Activated T-cell treated with anti-CD3 and anti-CD28 coated beads for 48 hours (primary cell): ENCODE results near the gene EXOC6B.

Experiments used
- DNase-seq: peaks from one replicate; pipeline ENCODE4 v3.0.0-alpha.2; 2020; ENCODE audit warnings: low read depth

Gene EXOC6B

GRCh38 chr2:72159211-72159993, 666.4 kb downstream of the EXOC6B start:
- DNase-seq: no peak

- DNase-seq: no peak
Observed at GRCh38 chr2:72157871-72158771, 667.7 kb downstream of the EXOC6B start.

GRCh38 chr2:72156872-72157271, 669.0 kb downstream of the EXOC6B start:
- no peak for DNase-seq

DNA sequence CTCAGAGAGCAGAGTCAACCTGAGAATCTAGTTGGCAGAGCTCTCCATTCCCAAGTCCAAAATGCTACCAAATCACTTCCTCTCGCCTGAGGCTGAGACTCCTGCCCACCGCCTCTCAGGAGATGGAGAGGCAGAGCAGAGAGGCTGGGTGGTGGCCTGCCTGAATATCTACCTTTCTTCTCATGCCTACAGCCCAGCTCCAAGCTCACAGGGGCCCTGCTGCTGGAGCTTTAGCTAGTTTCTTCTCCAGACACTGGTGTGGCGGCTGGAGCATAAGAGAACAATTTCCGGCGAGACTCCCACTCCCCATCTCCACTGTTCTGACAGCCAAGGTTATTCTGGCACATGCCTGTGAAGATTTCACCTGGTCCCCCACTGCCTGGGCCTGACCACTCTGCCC, 670.1 kb downstream of the EXOC6B start:
- no peak for DNase-seq

- DNase-seq: no peak
Observed at GRCh38 chr2:72155151-72155550, 670.7 kb downstream of the EXOC6B start.

GRCh38 chr2:72154386-72154975, 671.4 kb downstream of the EXOC6B start:
- no peak for DNase-seq

- DNase-seq: no peak
Observed at GRCh38 chr2:72153924-72154323, 671.9 kb downstream of the EXOC6B start.

DNA sequence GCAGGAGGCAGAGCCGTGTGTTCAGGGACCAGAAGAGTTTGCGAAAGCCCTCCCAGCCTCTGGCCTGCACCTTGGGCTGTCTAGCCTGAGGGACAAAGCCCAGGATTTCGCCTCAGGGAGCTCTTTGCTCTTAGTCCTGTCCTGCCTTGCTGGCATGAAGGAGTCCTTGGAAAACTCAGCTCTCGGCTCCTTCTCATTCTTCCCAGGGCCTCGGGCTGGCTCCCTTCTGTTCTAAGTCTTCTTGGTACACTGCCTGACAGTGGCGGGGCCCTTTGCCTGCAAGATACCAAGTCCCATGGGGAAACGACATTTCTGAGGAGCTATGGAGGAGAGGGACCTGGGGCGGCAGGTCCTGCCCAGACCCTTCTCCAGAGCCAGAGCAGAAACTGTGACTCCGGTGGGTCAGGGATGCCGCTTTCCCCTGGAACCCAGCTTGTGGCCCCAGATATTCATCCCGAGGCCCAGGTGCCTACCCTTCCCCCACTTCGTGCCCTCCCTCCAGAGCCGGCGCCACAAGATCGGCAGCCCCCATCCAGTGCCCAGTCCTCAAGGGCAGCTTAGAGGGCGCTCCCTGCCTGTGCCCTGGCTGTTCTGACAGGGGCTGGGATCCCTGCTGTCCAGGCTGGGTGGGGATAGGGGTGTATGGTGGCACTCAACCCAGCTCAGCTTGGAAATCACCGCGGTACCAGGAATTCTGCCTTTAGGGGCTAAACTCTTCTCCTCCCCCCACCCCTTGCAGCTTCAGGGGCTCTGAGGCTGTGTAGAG, 672.6 kb downstream of the EXOC6B start:
- DNase-seq: no peak

- DNase-seq: no peak
Observed at GRCh38 chr2:72150861-72151356, 674.9 kb downstream of the EXOC6B start.

- peak; percentile 62 for DNase-seq
Observed at GRCh38 chr2:72150157-72150860, 675.5 kb downstream of the EXOC6B start.

GRCh38 chr2:72149556-72150156, 676.2 kb downstream of the EXOC6B start:
- no peak for DNase-seq

- DNase-seq: no peak
Observed at GRCh38 chr2:72148837-72149555, 676.8 kb downstream of the EXOC6B start.

- DNase-seq: no peak
Observed at GRCh38 chr2:72148003-72148836, 677.6 kb downstream of the EXOC6B start.

DNA sequence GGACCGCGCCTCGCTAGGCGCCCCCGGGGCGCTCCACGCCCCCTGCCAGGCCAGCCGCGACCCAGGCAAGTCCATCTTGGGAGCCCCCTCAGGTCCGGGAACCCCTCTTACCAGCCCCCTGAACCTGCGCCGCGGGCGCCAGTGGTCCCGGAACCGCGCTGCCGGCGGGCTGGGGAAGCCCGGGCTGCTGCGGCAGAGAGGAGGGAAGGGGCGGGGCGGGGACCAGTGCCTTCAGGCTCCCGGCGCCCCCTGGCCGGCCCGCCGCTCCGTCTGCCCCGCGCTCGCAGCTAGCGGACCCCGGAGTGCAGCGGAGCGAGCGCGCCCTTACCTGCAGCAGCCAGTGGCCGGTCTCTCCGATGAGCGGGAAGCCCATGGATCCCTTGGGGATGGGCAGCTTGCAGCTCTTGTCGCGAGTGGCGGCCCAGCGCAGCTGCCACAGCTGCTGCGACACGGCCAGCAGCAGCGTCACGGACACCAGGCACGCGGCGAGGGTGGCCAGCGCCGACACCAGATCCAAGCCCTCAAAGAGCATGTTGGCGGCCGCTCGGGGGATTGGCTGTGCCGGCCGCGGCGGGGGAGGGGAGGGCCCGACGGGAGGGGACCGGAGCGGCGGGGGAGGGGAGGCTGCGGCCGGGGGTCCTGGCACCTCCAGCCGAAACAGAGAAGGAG, 678.4 kb downstream of the EXOC6B start, which contains the start of gene CYP26B1:
Gene CYP26B1, minus strand, starts transcription at position 560 of the 669 bp plus-strand sequence. Its CDS starts 28 bp downstream, at position 532.
- DNase-seq: no peak

DNA sequence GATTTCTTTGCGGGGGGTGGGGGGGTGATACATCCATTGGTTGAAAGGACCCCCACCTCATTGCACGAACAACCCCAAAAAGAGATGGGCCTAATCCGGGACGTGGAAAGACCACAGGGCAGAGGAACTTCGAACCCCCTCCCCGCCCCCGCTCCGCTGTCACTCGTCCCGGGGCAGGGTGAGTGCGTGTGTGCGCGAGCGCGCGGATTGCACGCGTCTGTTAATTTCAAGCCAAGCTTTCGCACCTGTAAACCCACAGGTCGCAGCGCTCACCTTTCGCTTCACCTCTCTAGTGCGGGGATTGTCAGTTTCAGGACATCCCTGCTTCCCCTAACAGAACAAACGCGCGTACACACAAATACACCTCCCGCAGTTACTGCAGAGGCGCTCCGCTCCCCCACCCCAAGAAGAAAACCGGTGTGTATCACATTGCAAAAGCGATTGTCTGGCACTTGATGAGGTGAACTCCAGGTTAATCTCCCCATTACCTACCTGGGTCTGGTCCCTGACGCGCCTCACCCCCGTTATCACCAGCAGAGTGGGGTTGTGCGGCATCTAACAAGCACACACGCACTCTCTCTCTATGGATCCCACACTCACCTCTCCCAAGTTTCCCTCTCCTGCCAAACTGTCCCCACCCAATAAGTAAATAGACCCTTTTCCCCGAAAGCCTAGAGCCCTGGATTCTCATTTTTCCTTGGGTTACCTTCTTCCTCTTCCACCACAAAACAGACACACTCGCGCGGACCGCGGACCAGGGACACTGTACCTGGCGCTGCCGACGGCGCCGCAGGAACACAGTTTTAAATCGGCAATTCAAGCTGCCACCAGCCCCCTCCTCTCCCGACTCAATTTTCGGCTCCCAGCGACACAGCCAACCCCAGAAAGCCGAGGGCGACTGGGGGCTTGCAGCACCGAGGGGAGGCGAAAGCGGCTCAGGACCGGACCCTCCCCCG, 679.2 kb downstream of the EXOC6B start:
- DNase-seq: no peak

DNA sequence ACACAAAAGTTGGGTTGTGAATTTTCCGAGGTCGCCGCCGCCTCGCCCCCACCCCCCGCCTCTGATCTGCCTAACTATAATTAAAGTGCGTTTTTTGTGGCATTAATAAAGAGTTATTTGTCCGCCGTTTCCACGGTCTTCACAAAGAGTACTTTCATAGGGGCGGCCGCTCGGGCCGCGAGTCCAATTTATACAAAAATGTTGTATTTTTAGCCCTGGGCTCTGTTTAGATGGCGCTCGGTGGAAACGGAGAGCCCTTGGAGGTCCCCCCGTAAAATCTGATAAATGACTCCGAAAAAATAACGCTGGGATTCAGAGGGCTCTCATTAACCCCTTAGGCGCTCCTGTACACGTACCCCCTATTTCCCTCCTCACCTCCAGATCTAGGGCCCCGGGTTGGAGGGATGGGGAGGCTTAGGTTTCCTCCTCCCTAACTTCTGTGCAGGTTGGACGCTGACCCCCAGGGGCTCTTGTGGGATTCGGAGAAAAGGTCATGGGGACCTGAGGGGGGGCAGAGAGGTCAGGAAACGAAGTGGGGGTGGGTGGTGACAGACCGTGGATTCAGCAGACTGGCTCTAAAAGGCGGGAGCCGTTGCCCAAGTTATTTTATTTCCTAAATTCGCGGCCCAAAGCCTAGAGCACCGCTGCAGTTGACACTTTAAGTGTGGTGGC, 680.0 kb downstream of the EXOC6B start:
- no peak for DNase-seq

DNA sequence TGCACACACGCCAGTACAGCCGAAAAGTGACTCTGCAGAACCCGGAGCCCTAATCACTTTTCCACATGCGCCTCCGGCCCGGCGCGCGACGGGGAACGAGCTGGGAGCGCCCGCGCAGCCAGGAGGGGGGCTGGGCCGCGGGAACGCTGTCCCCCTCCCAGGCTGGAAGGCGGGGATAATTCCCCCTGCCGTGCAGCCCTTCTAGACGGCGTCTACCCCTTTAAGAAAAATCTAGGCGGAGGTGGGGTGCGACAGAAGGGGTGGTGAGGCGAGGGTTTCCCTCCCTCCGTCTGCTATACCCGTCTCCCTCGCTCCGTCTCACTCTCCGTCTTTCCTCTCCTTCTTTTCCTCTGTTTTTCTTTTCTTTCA, 680.6 kb downstream of the EXOC6B start:
- no peak for DNase-seq
